Activated T-cell treated with anti-CD3 and anti-CD28 coated beads, Interleukin-2, amount 50 U/mL, for 48 hours (primary cell): Measurements from ENCODE around the gene RBM47.
"Not testable (repeated sequence)": the region's sequence is repeated elsewhere in the genome, so short reads cannot be mapped to it uniquely, and the experiment has no call there.

ENCODE experiments used
- DNase-seq, 2 experiments: peaks; one replicate each; pipeline ENCODE4 v3.0.0-alpha.2; 2020

RBM47 gene

GRCh38 chr4:40585201-40585799 is 44.4 kb downstream of the RBM47 start:
- no peak for DNase-seq

- no peak for DNase-seq
Measured at GRCh38 chr4:40584517-40585141, 45.0 kb downstream of the RBM47 start.

- DNase-seq: no peak
Measured at GRCh38 chr4:40583850-40584439, 45.7 kb downstream of the RBM47 start.

- no peak for DNase-seq
Measured at GRCh38 chr4:40582413-40582812, 47.3 kb downstream of the RBM47 start.

GRCh38 chr4:40581254-40582140 is 48.2 kb downstream of the RBM47 start:
- DNase-seq: peak; percentile 26 to 31

GRCh38 chr4:40579983-40580382 is 49.7 kb downstream of the RBM47 start:
- DNase-seq: no peak

- DNase-seq: no peak
Measured at GRCh38 chr4:40577588-40578253, 51.9 kb downstream of the RBM47 start.

GRCh38 chr4:40576651-40577480 is 52.8 kb downstream of the RBM47 start:
- peak; percentile 33 to 36 for DNase-seq

GRCh38 chr4:40575846-40576245 is 53.8 kb downstream of the RBM47 start:
- DNase-seq: no peak

GRCh38 chr4:40573593-40574311 is 55.9 kb downstream of the RBM47 start:
- DNase-seq: no peak

- DNase-seq: no peak
Measured at GRCh38 chr4:40572692-40573310, 56.9 kb downstream of the RBM47 start.

GRCh38 chr4:40571208-40571607 is 58.5 kb downstream of the RBM47 start:
- DNase-seq: no peak

- no peak for DNase-seq
Measured at GRCh38 chr4:40570348-40571077, 59.2 kb downstream of the RBM47 start.

GRCh38 chr4:40564815-40565483 is 64.7 kb downstream of the RBM47 start:
- DNase-seq: no peak

- DNase-seq: no peak
Measured at GRCh38 chr4:40564004-40564403, 65.7 kb downstream of the RBM47 start.

- DNase-seq: no peak
Measured at GRCh38 chr4:40563401-40563800, 66.3 kb downstream of the RBM47 start.

- no peak for DNase-seq
Measured at GRCh38 chr4:40562681-40563080, 67.0 kb downstream of the RBM47 start.

- DNase-seq: no peak
Measured at GRCh38 chr4:40562208-40562607, 67.5 kb downstream of the RBM47 start.

- not testable (repeated sequence) for DNase-seq
Measured at GRCh38 chr4:40561543-40562177, 68.0 kb downstream of the RBM47 start.
